ENCODE data around the gene APOA5. TPM values are rescaled to one million over a fixed set of nuclear protein-coding genes. Genes with fewer than 3 reads are reported as not detected.

Gene APOA5
- total RNA-seq, 4 donors from 2014 or later: 0.72 TPM; not detected in 3

- 86% methylated on average over 12 of the region's 14 CpGs for WGBS
- Histone ChIP-seq H3K27ac (no peak overlapping the region), H3K27me3 (no peaks in the 10 kb centered on the region), H3K4me3 (no peak overlapping the region), H3K9me3 (no peaks in the 10 kb centered on the region), H3K36me3 (no peaks in the 10 kb centered on the region), H3K4me1 (peaks cover 13% of the 10 kb centered on the region)
- no peak for DNase-seq (ENCODE audit: low spot score in 2 of 2)
- no peak for TF ChIP-seq EP300 (IDR thresholded peaks at IDR 0.05)
- TF ChIP-seq POLR2A (IDR thresholded peaks at IDR 0.05): no peak
Measured at GRCh38 chr11:116833816-116834534, 42.3 kb upstream of the APOA5 start.

GRCh38 chr11:116833491-116833815 lies 41.8 kb upstream of the APOA5 start:
- Histone ChIP-seq H3K36me3 (no peaks in the 10 kb centered on the region), H3K9me3 (no peaks in the 10 kb centered on the region), H3K27ac (no peak overlapping the region), H3K4me3 (no peak overlapping the region), H3K27me3 (no peaks in the 10 kb centered on the region), H3K4me1 (peaks cover 13% of the 10 kb centered on the region)
- 93% methylated on average over 10 of the region's 10 CpGs for WGBS
- TF ChIP-seq POLR2AphosphoS5 (IDR thresholded peaks at IDR 0.05): no peak
- DNase-seq (ENCODE audit: low spot score in 2 of 2): no peak

- H3K27me3 ChIP-seq: no peaks in the 10 kb centered on the region
- TF ChIP-seq EP300 (IDR thresholded peaks at IDR 0.05) (no peak), POLR2A (IDR thresholded peaks at IDR 0.05) (no peak), CTCF (IDR thresholded peaks at IDR 0.05) (no peak), POLR2AphosphoS5 (IDR thresholded peaks at IDR 0.05) (no peak)
- no peaks in the 10 kb centered on the region for H3K9me3 ChIP-seq
- no peak for DNase-seq (ENCODE audit: low spot score in 2 of 2)
- H3K36me3 ChIP-seq: no peaks in the 10 kb centered on the region
- H3K27ac ChIP-seq: no peak overlapping the region
- peaks cover 13% of the 10 kb centered on the region for H3K4me1 ChIP-seq
- no peak overlapping the region for H3K4me3 ChIP-seq
- WGBS: 84% methylated on average over 10 of the region's 13 CpGs
Measured at GRCh38 chr11:116832350-116833290, 40.9 kb upstream of the APOA5 start.

GRCh38 chr11:116831790-116832349 lies 40.2 kb upstream of the APOA5 start:
- Histone ChIP-seq H3K36me3 (no peaks in the 10 kb centered on the region), H3K4me1 (peaks cover 13% of the 10 kb centered on the region), H3K27me3 (no peaks in the 10 kb centered on the region), H3K4me3 (no peak overlapping the region), H3K9me3 (no peaks in the 10 kb centered on the region), H3K27ac (no peak overlapping the region)
- no peak for DNase-seq (ENCODE audit: low spot score in 2 of 2)
- WGBS: 83% methylated on average over 3 of the region's 7 CpGs
- no peak for TF ChIP-seq CTCF (IDR thresholded peaks at IDR 0.05)

GRCh38 chr11:116830184-116830912 lies 38.7 kb upstream of the APOA5 start:
- H3K9me3 ChIP-seq: no peaks in the 10 kb centered on the region
- H3K36me3 ChIP-seq: no peaks in the 10 kb centered on the region
- no peak overlapping the region for H3K4me3 ChIP-seq
- TF ChIP-seq POLR2AphosphoS5 (IDR thresholded peaks at IDR 0.05) (no peak), CTCF (IDR thresholded peaks at IDR 0.05) (no peak), EP300 (IDR thresholded peaks at IDR 0.05) (no peak), POLR2A (IDR thresholded peaks at IDR 0.05) (no peak)
- DNase-seq (ENCODE audit: low spot score in 2 of 2): no peak
- no peaks in the 10 kb centered on the region for H3K27me3 ChIP-seq
- H3K27ac ChIP-seq: no peak overlapping the region
- H3K4me1 ChIP-seq: peaks cover 2% of the 10 kb centered on the region
- WGBS: 94% methylated on average over 12 of the region's 17 CpGs

All from suprapubic skin (tissue), 4 donors.